ENCODE measurements around the gene USP11.
A peak's percentile ranks its signal among the peaks of the same experiment; 100 is the strongest.

Gene USP11

DNA sequence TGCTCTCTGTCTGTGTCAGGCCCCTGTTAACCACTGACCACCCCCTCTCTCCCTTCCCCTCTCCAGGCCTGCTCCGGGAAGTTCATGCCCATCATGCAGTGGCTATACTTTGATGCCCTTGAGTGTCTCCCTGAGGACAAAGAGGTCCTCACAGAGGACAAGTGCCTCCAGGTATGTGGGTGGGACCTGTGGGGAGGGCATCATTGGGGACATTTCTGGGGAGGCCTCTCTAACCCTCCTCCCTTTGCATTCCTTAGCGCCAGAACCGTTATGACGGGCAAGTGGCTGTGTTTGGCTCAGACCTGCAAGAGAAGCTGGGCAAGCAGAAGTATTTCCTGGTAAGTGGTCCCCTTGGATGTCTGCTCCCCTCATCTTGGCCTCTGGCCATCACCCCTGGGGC is 29.9 kb upstream of the USP11 start:
- no peak for DNase-seq (ENCODE audit: low read depth in 2 of 2)

DNA sequence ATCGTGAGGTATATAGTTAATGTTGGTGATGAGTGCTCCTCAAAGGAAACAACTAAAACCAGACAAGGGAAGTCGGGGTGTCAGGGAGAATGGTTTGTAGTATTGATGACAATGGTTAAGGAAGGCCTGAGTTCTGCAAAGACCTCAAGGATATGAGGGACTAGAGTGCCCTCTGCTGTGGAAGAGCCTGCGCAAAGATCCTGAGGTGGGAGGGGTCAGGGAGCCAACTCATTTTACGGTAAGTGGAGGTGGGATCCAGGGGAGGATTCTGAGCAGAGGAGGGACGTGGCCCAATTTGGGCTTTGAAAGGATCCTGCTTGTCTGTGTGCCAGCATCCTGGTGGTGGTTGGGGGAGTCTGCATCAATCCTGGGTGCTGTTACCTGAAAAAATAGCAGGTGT is 27.8 kb upstream of the USP11 start:
- DNase-seq (ENCODE audit: low read depth in 2 of 2): no peak

DNA sequence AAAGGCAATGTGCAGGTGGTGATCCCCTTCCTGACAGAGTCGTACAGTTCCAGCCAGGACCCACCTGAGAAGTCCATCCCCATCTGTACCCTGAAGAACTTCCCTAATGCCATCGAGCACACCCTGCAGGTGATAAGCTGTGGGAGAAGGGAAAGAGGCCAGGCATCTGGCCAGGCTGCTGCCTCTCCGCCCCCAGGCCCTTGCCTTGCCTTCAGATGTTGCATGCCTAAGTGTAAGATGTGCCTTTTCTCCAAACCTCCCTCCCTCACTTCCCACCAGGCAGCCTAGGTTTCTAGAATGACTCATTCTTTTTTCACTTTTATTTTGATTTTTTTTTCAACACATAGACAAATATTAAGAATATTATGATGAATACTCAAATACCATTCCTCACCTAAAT is 26.5 kb upstream of the USP11 start:
- DNase-seq (ENCODE audit: low read depth in 2 of 2): no peak

DNA sequence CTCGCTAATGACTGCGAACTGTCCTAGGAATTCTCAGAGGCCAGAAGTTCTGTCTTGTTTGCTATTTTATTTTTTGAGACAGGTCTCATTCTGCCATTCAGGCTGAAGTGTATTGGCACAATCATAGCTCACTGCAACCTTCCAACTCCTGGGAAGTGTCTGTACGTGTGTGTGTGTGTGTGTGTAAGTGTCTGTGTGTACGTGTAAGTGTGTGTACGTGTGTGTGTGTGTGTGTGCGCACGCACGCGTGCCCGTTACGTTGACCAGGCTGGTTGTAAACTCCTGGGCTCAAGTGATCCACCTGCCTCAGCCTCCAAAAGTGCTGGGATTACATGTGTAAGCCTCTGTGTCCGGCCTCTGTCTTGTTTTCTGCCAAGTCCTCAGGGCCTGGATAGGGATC is 24.7 kb upstream of the USP11 start:
- no peak for DNase-seq (ENCODE audit: low read depth in 2 of 2)

DNA sequence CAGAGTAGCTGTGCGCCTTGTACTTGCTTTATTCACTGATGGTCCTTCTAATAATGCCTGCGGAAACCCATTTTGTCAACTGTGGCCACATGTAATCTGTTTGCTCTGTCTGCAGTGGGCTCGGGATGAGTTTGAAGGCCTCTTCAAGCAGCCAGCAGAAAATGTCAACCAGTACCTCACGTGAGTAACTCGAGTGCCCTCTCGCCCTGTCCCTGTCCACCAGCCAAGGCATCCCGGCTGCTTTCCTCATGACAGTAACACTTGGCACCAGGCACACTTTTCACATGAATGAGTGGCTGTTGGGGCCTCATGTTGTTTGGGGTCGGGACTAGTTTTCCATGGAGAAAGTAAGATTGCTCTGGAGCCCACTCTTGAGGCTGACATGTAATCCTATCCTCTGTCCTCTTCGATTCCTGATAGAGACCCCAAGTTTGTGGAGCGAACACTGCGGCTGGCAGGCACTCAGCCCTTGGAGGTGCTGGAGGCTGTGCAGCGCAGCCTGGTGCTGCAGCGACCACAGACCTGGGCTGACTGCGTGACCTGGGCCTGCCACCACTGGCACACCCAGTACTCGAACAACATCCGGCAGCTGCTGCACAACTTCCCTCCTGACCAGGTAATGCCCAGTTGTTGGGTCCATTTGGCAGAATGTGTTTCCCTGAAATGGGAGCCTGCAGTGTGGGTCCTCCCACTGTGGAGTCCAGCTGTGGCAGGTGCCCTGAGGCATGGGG is 23.1 kb upstream of the USP11 start:
- no peak for DNase-seq (ENCODE audit: low read depth in 2 of 2)

DNA sequence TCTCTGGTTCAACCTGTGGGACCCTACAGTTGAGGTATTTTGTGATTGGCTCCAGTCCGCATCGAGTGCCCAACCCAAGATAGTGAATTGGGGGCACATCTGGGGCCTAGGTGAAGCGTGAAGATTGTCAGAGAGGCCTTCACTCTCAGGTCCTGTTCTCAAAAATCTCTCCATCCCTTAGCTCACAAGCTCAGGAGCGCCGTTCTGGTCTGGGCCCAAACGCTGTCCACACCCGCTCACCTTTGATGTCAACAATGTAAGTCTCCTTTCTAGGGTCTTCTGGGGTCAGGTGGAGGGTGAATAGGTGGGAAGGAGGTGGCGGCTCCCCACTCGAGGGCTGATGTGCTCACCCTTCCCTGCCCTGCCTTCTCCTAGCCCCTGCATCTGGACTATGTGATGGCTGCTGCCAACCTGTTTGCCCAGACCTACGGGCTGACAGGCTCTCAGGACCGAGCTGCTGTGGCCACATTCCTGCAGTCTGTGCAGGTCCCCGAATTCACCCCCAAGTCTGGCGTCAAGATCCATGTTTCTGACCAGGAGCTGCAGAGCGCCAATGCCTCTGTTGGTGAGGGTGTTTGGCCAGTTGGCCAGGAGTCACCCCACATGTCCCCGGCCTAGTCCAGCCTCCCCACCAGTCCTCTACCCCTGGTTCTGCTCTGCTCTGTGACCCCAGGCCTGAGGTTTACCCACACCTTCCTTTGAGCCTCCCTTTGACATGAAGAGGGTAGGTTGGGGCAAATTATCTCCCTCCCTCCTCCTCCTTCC is 22.0 kb upstream of the USP11 start:
- no peak for DNase-seq (ENCODE audit: low read depth in 2 of 2)

DNA sequence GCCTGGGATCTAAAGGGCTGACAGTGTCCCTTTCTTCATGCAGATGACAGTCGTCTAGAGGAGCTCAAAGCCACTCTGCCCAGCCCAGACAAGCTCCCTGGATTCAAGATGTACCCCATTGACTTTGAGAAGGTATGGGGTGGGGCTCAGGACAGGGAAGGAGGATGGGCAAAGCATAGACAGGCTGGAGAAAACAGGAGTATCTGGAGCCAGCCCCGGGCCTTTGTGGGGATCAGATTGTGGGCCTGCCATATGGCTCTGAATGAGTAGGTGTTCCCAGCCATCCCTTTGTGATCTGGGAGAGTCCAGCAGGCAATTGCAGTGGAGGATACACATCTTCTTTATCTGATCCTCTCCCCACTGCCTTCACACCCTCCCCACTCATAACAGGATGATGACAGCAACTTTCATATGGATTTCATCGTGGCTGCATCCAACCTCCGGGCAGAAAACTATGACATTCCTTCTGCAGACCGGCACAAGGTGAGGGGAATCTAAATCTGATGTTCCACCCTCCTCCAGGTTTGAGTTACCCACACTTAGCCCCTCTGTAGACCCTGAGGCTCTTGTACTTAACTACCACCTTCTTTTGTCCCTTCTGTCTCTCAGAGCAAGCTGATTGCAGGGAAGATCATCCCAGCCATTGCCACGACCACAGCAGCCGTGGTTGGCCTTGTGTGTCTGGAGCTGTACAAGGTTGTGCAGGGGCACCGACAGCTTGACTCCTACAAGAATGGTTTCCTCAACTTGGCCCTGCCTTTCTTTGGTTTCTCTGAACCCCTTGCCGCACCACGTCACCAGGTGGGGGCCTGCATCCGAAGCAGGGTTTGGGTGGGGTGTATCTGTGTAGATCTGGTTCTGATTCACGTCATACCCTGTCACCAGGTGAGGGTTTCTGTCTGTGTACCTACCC is 20.2 kb upstream of the USP11 start:
- no peak for DNase-seq (ENCODE audit: low read depth in 2 of 2)

DNA sequence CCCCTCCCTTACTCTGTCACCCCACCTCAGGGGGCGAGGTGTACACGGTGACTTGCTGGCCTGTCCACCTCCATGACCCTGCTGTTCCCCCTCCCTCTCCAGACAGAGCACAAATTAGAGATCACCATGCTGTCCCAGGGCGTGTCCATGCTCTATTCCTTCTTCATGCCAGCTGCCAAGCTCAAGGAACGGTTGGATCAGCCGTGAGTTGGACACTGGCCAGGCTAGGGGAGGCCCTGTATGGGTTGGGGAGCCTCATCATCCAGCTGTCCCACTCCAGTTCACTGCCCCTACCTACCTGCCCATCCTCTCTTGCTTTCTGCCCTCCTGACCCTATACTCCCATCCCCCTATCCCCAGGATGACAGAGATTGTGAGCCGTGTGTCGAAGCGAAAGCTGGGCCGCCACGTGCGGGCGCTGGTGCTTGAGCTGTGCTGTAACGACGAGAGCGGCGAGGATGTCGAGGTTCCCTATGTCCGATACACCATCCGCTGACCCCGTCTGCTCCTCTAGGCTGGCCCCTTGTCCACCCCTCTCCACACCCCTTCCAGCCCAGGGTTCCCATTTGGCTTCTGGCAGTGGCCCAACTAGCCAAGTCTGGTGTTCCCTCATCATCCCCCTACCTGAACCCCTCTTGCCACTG is 18.3 kb upstream of the USP11 start:
- no peak for DNase-seq (ENCODE audit: low read depth in 2 of 2)

DNA sequence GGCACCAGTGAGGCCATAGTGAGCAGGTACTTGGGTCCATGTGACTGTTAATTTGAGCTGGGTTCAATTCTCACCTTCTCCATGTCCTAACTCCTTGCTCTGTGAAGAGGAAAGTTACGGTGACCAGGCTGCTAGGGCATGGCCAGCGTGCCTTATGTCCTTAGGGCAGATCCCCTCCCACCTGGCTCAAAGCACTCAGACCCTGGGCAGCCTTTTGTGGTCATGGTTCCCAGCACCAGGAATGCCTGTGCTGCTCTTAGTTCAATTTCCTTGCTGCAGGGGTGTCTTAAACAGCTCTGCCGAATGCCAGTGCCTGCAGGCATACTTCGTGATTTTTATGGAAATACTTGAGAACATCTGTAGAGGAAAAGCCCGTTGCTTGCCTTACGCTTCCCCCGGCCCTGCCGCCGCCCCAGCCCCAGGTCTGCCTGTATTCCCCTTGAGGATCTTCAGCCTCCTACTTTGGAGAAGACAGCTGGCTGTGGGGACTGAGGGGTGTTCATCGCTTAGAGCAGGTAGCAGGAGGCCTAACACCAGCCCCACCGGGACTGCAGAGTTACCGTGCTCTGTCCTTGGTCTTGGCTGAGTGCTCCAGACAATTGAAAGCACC is 17.4 kb upstream of the USP11 start:
- no peak for DNase-seq (ENCODE audit: low read depth in 2 of 2)

DNA sequence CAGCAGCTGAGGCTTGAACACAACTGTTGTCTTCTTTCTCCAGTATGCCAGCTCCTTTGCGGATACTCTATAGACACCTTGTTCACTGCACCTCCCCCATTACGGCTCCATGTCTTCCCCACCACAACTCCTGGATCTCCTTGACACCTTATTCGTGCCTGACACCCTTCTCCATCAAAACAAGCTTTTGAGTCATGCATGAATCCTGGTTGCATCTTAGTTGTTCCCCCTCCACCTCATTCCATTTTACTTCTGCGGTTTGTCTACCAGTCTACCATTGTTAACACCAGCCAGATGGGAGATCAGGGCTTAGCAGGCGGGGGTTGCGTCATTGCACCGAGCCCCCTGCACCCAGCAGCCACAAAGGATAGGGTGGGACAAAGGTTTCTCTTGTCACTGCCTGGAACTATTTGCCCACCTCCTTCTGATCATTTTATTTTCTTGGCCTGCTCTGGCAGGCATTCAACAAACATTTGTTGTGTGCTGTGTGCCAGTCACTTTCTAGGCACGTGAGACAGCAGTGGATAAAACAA is 16.4 kb upstream of the USP11 start:
- DNase-seq (ENCODE audit: low read depth in 2 of 2): no peak

DNA sequence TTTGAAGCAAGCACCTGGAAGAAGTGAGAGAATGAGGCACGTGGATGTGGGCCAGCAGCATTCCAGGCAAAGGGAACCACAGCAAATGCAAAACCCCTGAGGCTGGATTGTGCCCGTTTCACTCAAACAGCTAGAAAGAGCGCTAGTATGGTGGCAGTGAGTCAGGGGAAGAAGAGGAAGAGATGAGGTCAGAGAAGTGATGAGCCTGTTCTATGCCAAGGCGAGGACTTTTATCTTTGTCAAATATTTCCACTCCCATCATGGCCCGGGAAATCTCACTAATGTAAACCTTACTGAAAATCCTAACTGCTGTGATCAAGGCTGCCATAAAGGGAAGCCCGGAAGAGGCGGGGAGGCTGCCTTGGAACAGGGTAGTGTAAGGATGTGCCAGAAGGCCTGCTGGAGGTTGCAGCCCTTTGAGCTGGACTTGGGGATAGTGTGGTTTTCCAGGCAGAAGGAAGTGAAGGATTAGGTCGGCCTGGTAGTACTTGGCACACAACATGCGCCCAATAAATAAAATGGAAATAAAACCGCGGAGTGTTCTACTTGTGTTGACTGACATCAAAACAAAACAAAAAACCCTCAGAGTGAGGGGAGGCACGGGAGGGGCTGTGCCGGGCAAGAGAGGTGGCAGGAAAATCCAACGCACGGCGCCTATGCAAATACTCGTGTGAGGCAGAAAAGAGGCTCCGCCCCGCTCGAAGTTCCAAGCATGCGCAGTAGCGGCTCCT is 15.5 kb upstream of the USP11 start:
- DNase-seq (ENCODE audit: low read depth in 2 of 2): no peak

DNA sequence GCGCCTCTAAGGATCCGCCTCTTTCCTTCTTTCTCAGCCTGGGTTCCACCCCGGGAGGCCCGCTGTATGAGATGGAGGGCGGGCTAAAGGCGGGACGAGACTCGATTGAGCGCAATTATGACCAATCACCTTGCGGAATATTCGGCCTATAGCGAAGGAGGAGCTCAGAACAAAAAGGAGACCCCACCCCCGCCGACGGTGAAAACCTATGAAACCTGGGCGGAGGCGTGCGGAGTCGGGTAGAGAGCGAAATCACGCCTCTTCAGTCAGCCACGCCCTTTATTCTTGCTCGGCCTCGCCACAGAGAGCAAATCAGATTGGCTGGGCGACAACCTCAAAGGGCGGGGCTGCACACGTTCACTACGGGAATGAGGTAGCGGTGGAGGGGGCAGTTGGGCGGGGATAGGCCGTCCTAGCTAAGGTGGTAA is 14.9 kb upstream of the USP11 start:
- DNase-seq (ENCODE audit: low read depth in 2 of 2): peak; percentile 86 to 90

DNA sequence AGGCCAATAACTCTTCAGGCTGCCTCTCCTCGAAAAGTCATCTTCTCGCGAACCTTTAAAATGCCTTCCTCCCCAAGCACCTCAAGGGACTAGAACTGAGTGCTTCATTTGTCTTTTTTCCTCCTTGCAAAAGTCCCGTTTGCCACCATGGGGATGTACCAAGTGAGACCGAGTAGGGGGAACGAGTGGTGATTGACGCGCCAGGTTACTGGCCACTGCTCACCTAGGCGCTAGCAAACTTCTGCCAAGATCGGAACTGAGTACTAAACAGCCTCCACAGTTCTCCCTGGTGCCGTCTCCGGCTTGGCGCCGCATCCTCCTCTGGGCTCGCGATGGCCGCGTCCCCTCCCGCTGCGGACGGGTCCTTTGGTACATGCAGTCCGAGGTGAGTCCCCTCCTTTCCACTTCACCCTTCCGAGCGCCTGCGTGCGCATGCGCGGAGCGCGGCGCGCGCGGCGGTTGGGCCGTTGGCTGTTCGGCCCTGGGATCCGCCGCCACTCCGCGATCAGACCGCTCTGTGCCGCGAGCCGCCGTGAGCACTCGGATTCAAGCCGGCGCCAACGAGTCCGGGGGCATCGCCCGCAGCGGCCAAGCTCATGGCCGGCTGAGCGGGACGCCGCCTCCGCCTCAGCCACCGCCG is 14.4 kb upstream of the USP11 start, which contains the start of gene CDK16:
Gene CDK16 (plus strand): TSS at position 402 of the 640 bp plus-strand sequence. CDS start 4,877 bp downstream, outside the sequence.
- DNase-seq (ENCODE audit: low read depth in 2 of 2): peak; percentile 36 to 48

DNA sequence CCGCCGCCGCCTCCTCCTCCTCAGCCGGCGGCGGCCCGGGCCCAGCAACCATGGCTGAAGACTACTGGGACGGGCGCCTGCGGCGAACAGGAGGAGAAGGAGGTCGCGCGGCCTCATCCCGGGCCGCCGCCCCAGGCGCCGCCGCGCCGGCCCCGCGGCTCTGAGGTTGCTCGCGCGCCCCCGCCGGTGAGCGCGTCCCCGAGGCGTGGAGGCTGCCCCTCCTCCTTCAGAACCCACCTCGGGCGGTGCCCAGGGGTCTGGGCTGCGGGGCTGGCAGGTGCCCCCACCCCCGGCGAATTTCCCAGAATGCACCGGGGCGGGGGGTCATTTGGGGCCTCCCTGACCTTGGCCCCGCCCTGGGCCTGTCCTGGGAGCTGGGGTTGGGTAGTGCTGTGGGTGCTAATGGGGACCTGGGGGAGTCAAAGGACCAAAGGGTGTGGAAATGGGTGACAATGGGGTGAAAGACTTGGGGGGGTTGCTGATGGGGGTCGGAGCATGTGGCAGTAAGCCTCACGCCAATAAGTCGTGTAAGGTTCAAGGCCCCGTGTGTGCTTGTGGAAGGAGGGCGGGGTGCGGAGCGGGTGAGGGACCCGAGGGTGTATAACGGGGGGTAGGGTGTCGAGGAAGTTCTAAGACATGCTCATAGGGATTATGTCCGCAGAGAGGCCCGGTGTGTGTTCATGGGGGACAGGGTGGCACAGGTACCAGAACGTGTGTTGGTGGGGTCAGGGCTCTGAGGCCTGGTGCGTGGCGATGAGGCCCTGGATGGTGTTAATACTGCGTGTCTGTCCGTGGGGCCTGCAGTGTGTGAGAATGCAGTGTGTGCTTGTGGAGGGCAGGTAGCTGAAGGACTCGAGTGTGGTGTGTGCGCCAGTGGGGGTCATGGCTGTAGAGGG is 13.6 kb upstream of the USP11 start:
- peak; percentile 32 to 38 for DNase-seq (ENCODE audit: low read depth in 2 of 2)

DNA sequence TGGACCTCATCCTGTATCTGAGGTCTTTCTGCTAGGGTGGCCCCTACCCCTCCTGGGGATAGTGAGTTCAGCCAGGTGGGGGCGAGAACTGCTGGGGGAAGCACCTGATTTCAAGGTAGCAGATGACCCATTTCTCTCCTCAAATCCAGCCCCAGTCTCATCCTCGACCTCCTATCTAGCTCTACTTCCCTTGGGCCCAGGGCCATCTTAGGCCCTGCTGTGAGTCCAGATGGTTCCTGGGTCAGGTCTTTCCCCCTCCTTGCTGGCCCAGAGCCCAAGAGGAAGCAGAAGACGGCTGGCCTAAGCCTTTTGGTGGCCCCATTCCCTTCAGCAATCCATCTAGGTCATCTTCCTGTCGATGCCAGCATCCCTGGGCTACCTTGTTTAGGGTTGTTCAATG is 11.1 kb upstream of the USP11 start:
- no peak for DNase-seq (ENCODE audit: low read depth in 2 of 2)

DNA sequence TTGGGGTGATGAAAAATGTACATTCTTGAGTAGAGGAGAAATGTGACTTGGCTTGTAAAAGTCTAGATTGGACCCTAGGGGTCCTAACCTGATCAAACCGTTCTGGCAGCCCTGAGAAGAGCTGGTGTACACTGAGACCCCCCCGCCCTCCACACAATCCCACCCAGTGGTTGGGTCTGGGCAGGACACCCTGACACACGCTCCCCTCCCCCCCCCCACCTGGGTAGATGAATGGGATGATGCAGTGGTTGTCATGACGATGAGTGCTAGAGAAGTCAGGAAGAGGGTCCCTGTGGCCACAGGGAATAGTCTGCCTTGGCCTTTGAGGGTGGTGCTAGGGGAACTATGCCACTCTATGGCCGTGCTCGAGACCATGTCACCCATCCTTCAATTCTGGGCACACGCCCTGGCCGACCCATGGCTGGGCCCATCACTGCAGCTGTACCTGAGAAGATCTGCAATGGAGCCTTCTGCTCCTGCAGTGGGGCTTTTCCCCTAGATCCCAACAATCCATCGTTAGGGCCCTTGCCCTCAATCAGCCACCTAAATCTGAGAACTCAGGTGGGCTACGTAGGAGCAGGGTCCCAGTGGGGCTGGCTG is 10.0 kb upstream of the USP11 start:
- DNase-seq (ENCODE audit: low read depth in 2 of 2): no peak

DNA sequence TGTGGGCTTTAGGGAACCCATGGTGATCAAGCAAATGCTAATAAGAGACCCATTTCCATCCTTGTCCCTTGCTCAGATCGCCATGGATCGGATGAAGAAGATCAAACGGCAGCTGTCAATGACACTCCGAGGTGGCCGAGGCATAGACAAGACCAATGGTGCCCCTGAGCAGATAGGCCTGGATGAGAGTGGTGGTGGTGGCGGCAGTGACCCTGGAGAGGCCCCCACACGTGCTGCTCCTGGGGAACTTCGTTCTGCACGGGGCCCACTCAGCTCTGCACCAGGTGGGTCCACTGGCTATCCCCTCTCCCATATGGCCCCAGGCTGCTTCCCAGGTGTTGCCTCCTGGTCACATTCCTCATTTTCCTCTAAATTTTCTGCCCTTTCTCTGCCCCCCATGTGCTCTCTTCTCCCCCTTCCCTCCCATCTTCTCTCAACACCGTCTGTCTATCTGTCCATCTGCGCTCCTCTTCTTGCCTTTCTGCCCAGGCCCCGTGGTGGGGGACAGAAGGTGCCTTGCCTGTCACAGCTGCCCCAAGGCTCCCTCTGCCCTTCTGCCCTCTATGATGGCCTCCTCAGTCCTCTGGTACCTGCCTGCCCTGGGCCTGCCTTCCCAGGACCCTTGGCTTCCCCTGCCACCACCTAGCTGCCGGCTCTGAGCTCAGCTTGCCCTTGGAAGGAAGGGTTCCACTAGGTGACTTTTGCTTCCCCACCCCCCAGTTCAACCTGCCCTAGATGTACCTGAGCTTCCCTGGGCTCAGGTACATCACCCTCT is 9.1 kb upstream of the USP11 start:
- no peak for DNase-seq (ENCODE audit: low read depth in 2 of 2)
